Duodenal mucosa (tissue), 2 donors: Measurements from ENCODE around the gene GZMM.

ENCODE experiments used
- H3K27ac ChIP-seq: one replicate; pipeline ENCODE4 v1.7.0; 2013; ENCODE audit warnings: low read depth, low read length
- H3K27me3 ChIP-seq, 2 donors: one replicate each; pipeline ENCODE4 v1.7.0; 2013; ENCODE audit warnings: low read length in 2 of 2, control low read depth in 1 of 2; ENCODE audit not compliant: insufficient read depth in 2 of 2, control insufficient read depth in 1 of 2
- H3K36me3 ChIP-seq, 2 donors: one replicate each; pipeline ENCODE4 v1.7.0; 2013; ENCODE audit warnings: low read length in 2 of 2, control low read depth in 1 of 2; ENCODE audit not compliant: insufficient read depth in 2 of 2, control insufficient read depth in 1 of 2
- H3K4me1 ChIP-seq, 2 donors: one replicate each; pipeline ENCODE4 v1.7.0; 2013; ENCODE audit warnings: low read length in 2 of 2, control low read depth in 1 of 2; ENCODE audit not compliant: insufficient read depth in 2 of 2, control insufficient read depth in 1 of 2
- H3K4me3 ChIP-seq, 2 donors: one replicate each; pipeline ENCODE4 v1.7.0; 2013; ENCODE audit warnings: low read length in 2 of 2, low read depth in 1 of 2
- H3K9ac ChIP-seq, 2 donors: one replicate each; pipeline ENCODE4 v1.7.0; 2013; ENCODE audit warnings: low read length in 2 of 2, low read depth in 1 of 2
- H3K9me3 ChIP-seq, 2 donors: one replicate each; pipeline ENCODE4 v1.7.0; 2013; ENCODE audit warnings: low read length in 2 of 2, control low read depth in 1 of 2; ENCODE audit not compliant: control insufficient read depth in 1 of 2

GZMM gene

DNA sequence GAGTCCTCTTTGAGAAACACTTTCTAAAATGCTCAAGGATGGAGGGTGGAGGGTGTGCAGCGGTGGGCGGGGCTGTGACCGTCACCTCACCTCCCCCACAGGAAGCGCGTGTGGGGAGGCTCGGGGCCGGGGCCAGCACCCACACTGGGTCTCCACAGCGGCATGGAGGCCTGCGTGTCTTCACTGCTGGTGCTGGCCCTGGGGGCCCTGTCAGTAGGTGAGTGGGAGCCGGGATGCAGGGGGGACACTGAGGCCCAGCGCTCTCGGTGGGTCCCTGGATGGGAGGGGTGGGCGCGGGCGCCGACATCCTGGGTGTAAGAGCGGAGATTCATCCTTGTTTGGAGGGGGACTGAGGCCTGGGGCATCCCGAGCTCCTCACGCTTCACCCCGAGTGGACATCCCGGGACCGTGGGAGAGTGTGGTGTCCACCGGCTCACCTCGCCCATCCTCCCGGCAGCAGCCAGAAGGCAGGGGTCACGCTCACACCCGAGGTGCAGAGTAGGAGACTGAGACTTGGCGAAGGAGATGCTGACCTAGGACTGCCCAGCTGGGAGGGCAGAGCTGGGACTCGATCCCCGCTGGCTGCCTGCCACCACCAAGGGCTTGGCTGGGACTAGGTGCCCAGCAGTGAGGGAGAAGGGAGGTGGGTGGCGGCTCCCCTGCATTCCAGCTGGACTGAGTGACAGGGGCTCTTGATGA is at the start of gene GZMM:
Gene GZMM, plus strand, starts transcription at position 144 of the 699 bp plus-strand sequence. Its CDS starts 19 bp downstream, at position 163.
- Histone ChIP-seq H3K27ac (no peak within 1 kb of the TSS), H3K4me3 (peak within 1 kb of the TSS in 1 of 2 donors; percentile 43)

DNA sequence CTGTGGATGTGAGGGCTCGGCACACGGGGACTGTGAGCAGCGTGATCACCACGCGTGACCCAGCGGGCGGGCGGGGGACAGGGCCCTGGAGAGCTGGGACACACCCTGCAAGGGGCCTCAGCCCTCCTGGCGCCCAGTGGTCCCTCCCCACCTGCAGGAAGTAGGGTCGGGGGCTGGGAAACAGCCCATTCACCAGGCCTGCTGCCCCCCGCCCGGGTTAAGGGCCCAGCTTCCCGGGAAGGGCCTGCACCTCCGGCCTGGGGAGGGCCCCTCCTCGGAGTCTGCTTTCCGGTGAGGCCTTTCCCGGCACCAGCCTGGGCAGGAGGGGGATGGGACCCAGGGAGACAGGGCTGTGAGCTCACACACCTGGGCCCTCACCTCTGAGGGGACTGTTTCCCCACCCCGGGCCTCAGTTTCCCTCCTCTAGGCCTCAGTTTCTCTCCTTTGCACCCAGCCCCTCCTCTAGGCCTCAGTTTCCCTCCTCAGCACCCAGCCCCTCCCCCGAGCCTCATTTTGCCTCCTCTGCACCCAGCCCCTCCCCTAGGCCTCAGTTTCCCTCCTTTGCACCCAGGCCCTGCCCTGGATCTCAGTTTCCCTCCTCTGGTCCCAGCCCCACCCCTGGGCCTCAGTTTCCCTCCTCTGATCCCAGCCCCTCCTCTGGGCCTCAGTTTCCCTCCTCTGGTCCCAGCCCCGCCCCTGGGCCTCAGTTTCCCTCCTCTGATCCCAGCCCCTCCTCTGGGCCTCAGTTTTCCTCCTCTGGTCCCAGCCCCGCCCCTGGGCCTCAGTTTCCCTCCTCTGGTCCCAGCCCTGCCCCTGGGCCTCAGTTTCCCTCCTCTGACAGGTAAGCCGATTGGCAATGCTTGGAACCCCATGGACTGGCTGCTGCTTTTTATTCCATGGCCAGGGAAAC is 49.4 kb upstream of the GZMM start:
- peaks cover 14 to 16% of the 10 kb centered on the region in 2 donors for H3K27me3 ChIP-seq

More for the DNA sequence above, at the start of gene GZMM:
- Histone ChIP-seq H3K4me1 (no peaks in the 10 kb centered on the region), H3K27me3 (peaks cover 0 to 3% of the 10 kb centered on the region in 2 donors), H3K9me3 (no peaks in the 10 kb centered on the region), H3K9ac (no peak within 1 kb of the TSS), H3K36me3 (peaks cover 10 to 23% of the 10 kb centered on the region in 2 donors)

DNA sequence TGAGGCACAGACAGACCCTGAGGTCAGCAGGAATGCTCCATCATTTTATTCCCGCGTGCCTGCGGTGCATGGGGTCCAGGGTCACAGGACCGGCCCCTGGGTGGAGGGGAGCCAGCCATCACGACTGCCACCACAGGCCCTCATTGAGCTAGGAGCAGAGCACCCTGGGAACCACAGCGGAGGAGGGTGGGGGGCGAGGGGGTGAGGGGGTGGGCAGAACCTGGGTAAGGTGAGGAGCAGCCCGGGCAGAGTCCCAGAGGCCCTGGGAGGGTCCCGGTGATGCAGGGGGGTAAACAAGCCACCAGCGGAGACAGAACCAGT is 48.8 kb upstream of the GZMM start:
- Histone ChIP-seq H3K36me3 (no peaks in the 10 kb centered on the region), H3K9ac (no peak overlapping the region), H3K4me1 (peaks cover 4 to 7% of the 10 kb centered on the region in 2 donors), H3K27me3 (peaks cover 16 to 18% of the 10 kb centered on the region in 2 donors), H3K27ac (no peak overlapping the region), H3K4me3 (no peak overlapping the region), H3K9me3 (no peaks in the 10 kb centered on the region)

More for the DNA sequence above, 49.4 kb upstream of the GZMM start:
- peaks cover 7% of the 10 kb centered on the region in 2 donors for H3K4me1 ChIP-seq
- H3K9ac ChIP-seq, result no peak overlapping the region
- H3K27ac ChIP-seq, result no peak overlapping the region
- H3K36me3 ChIP-seq, result no peaks in the 10 kb centered on the region
- no peaks in the 10 kb centered on the region for H3K9me3 ChIP-seq
- H3K4me3 ChIP-seq, result no peak overlapping the region

DNA sequence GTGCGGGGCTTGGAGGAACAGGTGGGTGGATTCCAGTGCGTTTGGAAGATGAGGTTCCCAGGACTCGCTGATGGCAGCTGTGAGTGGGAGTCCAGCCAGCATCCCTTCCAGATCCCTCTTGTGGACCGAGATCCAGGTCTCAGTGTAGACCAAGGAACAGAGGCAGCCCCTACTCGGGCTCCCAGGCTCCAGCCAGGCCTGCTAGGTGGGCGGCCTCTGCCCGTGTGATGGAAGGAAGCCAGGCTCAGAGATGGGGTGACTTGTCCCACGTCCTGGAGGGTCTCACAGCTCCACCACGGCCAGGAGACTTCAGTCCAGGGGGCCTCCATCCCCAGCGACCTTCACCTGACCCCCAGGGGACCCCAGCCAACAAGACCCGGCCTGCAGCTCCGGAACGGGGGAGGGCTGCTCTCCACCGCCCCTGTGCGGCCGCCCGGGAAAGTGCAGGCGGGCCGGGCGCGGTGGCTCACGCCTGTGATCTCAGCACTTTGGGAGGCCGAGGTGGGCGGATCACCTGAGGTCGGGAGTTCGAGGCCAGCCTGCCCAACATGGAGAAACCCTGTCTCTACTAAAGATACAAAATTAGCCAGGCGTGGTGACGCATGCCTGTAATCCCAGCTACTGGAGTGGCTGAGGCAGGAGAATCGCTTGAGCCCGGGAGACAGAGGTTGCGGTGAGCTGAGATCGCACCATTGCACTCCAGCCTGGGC is 48.3 kb upstream of the GZMM start:
- Histone ChIP-seq H3K27ac (no peak overlapping the region), H3K4me3 (no peak overlapping the region), H3K9me3 (no peaks in the 10 kb centered on the region), H3K9ac (no peak overlapping the region), H3K36me3 (no peaks in the 10 kb centered on the region), H3K27me3 (peaks cover 16 to 18% of the 10 kb centered on the region in 2 donors), H3K4me1 (peaks cover 4 to 7% of the 10 kb centered on the region in 2 donors)

DNA sequence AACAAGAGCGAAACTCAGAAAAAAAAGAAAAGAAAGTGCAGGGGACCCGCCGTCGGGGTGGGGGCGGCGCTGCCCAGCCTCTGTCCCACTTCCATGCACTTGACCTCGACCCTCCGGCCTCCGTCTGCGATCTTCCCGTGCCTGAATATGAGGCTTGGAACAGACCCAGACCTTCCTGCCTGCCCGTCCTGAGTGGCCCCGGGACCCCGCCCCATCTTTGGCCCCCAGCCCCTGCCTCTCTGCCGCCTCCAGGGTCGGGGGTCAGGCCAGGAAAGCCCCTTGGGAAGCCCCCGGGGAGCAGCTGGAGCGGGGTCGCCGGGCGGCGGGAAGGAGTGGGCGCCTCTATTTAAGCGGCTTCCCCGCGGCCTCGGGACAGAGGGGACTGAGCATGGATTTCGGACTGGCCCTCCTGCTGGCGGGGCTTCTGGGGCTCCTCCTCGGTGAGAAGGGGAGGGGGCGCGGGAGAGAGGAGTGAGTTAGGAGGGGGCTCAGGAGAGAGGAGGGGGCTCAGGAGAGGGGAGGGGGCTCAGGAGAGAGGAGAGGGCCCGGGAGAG is 47.7 kb upstream of the GZMM start, which contains the start of gene MADCAM1:
Gene MADCAM1, plus strand, starts transcription at position 375 of the 554 bp plus-strand sequence. Its CDS starts 14 bp downstream, at position 389.
- H3K4me3 ChIP-seq, result no peak within 1 kb of the TSS
- H3K27ac ChIP-seq, result no peak within 1 kb of the TSS
- H3K9me3 ChIP-seq, result no peaks in the 10 kb centered on the region
- no peak within 1 kb of the TSS for H3K9ac ChIP-seq
- peaks cover 4 to 7% of the 10 kb centered on the region in 2 donors for H3K4me1 ChIP-seq
- peaks cover 16 to 18% of the 10 kb centered on the region in 2 donors for H3K27me3 ChIP-seq
- no peaks in the 10 kb centered on the region for H3K36me3 ChIP-seq

DNA sequence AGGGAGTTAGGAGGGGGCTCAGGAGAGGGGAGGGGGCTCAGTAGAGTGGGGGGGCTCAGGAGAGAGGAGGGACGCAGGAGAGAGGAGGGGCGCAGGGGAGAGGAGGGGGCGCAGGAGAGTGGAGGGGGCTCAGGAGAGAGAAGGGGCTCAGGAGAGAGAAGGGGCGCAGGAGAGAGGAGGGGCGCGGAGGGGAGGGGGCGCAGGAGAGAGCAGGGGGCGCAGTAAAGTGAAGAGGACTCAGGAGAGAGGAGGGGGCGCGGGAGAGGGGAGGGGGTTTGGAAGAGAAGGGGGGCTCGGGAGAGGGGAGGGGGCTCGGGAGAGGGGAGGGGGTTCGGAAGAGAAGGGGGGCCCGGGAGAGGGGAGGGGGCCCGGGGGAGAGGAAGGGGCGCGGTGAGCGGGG is 46.9 kb upstream of the GZMM start:
- H3K9me3 ChIP-seq, result no peaks in the 10 kb centered on the region
- H3K36me3 ChIP-seq, result no peaks in the 10 kb centered on the region
- H3K4me3 ChIP-seq, result no peak overlapping the region
- no peak overlapping the region for H3K27ac ChIP-seq
- H3K9ac ChIP-seq, result no peak overlapping the region
- H3K27me3 ChIP-seq, result peaks cover 16 to 18% of the 10 kb centered on the region in 2 donors
- H3K4me1 ChIP-seq, result peaks cover 4 to 7% of the 10 kb centered on the region in 2 donors

DNA sequence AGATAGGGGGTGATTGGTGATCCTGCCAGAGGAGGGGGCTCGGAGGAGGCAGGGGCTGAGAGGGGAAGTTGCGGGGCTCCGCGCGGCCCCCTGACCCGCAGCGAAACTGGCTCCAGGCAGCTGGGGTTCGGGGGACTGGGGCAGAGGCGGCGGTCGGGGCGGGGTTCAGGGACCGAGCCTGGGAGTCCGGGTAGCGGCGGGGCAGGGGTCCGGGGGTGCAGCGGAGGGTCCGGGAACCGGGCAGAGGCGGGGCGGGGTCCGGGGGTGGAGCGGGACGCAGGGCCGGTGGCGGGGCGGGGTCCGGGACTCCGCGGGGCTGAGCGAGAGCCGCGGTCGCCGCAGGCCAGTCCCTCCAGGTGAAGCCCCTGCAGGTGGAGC is 46.4 kb upstream of the GZMM start:
- Histone ChIP-seq H3K9ac (no peak overlapping the region), H3K27me3 (peaks cover 16 to 18% of the 10 kb centered on the region in 2 donors), H3K9me3 (no peaks in the 10 kb centered on the region), H3K36me3 (no peaks in the 10 kb centered on the region), H3K4me3 (no peak overlapping the region), H3K27ac (no peak overlapping the region), H3K4me1 (peaks cover 4 to 7% of the 10 kb centered on the region in 2 donors)

DNA sequence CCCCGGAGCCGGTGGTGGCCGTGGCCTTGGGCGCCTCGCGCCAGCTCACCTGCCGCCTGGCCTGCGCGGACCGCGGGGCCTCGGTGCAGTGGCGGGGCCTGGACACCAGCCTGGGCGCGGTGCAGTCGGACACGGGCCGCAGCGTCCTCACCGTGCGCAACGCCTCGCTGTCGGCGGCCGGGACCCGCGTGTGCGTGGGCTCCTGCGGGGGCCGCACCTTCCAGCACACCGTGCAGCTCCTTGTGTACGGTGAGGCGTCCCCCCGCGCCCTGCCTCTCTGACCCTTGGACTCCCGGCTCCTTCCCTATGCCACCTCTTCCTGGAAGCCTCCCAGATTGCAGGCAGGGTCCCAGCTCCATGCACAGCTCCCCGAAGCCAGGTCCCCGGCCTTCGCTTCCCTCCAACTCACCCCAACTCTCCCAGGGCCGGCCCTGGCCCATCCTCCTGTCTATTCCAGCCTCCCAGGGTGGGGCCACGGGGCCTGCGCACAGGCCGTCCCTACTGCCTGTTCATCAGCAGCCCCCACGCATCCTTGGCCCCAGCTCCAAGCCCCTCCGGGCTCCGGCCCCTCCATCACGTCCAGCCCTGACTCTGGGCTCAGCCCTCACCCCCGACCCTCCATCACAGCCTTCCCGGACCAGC is 45.9 kb upstream of the GZMM start:
- Histone ChIP-seq H3K9me3 (no peaks in the 10 kb centered on the region), H3K4me1 (peaks cover 4 to 7% of the 10 kb centered on the region in 2 donors), H3K9ac (no peak overlapping the region), H3K27me3 (peaks cover 16 to 18% of the 10 kb centered on the region in 2 donors), H3K27ac (no peak overlapping the region), H3K36me3 (no peaks in the 10 kb centered on the region), H3K4me3 (no peak overlapping the region)

DNA sequence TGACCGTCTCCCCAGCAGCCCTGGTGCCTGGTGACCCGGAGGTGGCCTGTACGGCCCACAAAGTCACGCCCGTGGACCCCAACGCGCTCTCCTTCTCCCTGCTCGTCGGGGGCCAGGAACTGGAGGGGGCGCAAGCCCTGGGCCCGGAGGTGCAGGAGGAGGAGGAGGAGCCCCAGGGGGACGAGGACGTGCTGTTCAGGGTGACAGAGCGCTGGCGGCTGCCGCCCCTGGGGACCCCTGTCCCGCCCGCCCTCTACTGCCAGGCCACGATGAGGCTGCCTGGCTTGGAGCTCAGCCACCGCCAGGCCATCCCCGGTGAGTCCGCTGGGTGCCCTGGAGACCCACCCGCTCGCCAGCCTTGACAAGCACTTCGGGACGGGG is 45.4 kb upstream of the GZMM start:
- Histone ChIP-seq H3K9ac (no peak overlapping the region), H3K4me1 (peaks cover 4 to 7% of the 10 kb centered on the region in 2 donors), H3K9me3 (no peaks in the 10 kb centered on the region), H3K36me3 (no peaks in the 10 kb centered on the region), H3K27ac (no peak overlapping the region), H3K27me3 (peaks cover 16 to 18% of the 10 kb centered on the region in 2 donors), H3K4me3 (no peak overlapping the region)
